Thyroid gland (tissue), 4 donors: ENCODE measurements around the gene SH3RF3.

Experiments used
- CTCF ChIP-seq, 6 experiments: fragments of 200-600 bp in 3 of 6; fragments of 450-650 bp in 3 of 6; sonication (generic) in 3 of 6; IDR thresholded peaks; one replicate each; pipeline ENCODE4 v1.5.1; 2016 to 2019; ENCODE audit warnings: antibody characterized with exemption in 6 of 6, mild to moderate bottlenecking in 2 of 6, inconsistent platforms in 1 of 6, moderate library complexity in 1 of 6
- POLR2A ChIP-seq, 2 donors: fragments of 450-650 bp; IDR thresholded peaks; one replicate each; pipeline ENCODE4 v1.6.1; 2017; ENCODE audit warnings: antibody characterized with exemption in 2 of 2, mild to moderate bottlenecking in 2 of 2, moderate library complexity in 1 of 2

GRCh38 chr2:109508556-109508955 lies 379.6 kb downstream of the SH3RF3 start:
- TF ChIP-seq CTCF (IDR thresholded peaks at IDR 0.05) (no peak), POLR2A (IDR thresholded peaks at IDR 0.05) (no peak)
